Esophagus muscularis mucosa (tissue), 3 donors: ENCODE measurements around the gene SV2C.

Experiments
- POLR2A ChIP-seq: fragments of 450-650 bp; IDR thresholded peaks from one replicate; pipeline ENCODE4 v1.6.1; 2017; ENCODE audit warnings: antibody characterized with exemption, moderate library complexity, mild to moderate bottlenecking, low read depth
- TF ChIP-seq, protein P1 (sequence below), 3 experiments: fragments of 200-600 bp in 2 of 3; fragments of 450-650 bp in 1 of 3; sonication (generic) in 2 of 3; IDR thresholded peaks; one replicate each; pipeline ENCODE4 v1.5.1; 2017 to 2019; ENCODE audit warnings: antibody characterized with exemption in 3 of 3, mild to moderate bottlenecking in 2 of 3, moderate library complexity in 1 of 3

GRCh38 chr5:76199336-76200318 is 116.4 kb downstream of the SV2C start:
- TF ChIP-seq POLR2A, result no peak
- TF ChIP-seq, protein P1, sequence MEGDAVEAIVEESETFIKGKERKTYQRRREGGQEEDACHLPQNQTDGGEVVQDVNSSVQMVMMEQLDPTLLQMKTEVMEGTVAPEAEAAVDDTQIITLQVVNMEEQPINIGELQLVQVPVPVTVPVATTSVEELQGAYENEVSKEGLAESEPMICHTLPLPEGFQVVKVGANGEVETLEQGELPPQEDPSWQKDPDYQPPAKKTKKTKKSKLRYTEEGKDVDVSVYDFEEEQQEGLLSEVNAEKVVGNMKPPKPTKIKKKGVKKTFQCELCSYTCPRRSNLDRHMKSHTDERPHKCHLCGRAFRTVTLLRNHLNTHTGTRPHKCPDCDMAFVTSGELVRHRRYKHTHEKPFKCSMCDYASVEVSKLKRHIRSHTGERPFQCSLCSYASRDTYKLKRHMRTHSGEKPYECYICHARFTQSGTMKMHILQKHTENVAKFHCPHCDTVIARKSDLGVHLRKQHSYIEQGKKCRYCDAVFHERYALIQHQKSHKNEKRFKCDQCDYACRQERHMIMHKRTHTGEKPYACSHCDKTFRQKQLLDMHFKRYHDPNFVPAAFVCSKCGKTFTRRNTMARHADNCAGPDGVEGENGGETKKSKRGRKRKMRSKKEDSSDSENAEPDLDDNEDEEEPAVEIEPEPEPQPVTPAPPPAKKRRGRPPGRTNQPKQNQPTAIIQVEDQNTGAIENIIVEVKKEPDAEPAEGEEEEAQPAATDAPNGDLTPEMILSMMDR (IDR thresholded peaks at IDR 0.05), result no peak
